GM11168 (cell line): ENCODE data around the gene IL10.
"Not testable (repeated sequence)": the region's sequence is repeated elsewhere in the genome, so short reads cannot be mapped to it uniquely, and the experiment has no call there.

Experiments
- in situ Hi-C: fragments of 300-500 bp; cut with MboI; formaldehyde crosslinking; loops from one replicate; pipeline ENCODE4 v1.12.0; 2022; ENCODE audit warnings: low sequenced_read_pairs; ENCODE audit not compliant: unreplicated experiment

The IL10 gene

DNA sequence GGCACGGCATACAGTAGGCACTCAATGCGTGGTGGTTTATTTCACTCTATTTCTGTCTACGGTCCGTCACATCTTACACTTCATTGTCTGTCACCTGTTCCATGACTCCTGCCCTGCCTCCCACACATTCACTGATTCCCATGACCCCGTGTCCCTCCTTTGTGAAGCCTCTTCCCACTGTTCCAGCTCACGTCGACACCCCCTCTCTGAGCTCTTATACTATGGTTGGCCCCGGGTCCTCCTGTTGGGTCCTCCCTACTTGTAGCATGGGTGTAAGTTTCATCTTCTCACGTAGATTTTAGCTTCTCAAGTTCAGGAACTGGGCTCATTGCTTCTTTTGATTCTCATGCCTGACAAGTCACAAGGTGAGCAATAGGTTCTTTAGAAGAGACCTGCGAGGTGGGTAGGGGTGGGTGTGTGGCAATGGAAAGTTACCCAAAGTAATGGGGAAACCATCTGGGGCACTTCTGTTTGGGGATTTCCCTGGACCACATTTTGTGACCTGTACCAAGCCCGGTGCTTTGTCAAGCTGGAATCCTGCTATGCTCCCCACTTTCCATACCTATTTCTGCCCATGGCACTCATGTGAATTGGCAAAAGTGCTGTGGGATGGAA lies 22.1 kb upstream of the IL10 start:
- in situ Hi-C loops, result no loop called here

DNA sequence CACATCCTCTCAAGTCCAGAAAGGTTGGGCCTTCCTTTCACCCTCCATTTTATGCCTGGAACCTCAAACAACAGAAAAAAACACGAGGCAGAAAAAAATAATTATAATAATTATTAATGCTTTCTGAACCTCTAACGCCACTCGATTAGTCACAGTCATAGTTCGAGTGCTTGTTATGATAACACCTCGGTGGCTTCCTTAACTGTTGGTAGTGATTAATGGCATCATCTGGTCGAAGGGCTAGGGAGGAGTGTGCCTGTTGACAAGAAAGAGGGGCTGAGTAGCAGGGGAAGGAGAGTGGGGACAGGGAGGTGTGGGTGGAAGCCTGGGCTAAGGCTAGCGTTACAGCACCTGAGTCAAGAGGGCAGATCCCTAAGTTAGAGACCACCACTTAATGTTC lies 21.3 kb upstream of the IL10 start:
- in situ Hi-C loops, result no loop called here

DNA sequence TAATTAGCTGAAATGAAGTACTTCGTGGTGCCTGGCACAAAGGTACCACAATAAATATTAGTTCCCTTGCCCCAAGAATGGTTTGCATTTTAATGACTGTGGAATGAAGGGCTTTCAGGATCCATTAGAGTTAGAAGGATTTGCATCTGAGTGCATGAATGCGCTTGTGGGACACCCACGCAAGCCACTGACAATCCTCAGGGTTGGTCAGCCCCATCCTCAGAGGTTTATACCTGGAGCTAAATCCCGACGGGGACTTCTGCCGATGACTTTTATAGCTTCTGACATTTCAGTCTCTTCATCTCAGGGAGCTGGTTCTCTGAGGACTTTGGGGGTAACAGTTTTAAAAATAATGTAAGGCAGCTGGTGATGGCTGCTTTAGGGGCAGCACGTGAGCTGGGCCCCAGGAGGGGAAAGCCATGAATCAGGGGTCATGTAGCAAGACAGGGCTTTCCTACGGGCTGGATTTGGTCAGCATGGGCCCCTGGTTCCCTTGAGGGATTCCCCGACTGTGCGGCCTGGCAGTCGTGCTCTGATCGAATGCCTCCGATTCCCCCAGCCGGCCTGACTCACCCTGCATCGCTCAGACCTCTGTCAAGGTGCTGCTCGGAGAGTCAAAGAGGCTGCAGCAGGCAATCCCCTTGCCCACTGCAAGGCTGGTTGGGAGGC lies 20.8 kb upstream of the IL10 start:
- in situ Hi-C loops, result no loop called here

DNA sequence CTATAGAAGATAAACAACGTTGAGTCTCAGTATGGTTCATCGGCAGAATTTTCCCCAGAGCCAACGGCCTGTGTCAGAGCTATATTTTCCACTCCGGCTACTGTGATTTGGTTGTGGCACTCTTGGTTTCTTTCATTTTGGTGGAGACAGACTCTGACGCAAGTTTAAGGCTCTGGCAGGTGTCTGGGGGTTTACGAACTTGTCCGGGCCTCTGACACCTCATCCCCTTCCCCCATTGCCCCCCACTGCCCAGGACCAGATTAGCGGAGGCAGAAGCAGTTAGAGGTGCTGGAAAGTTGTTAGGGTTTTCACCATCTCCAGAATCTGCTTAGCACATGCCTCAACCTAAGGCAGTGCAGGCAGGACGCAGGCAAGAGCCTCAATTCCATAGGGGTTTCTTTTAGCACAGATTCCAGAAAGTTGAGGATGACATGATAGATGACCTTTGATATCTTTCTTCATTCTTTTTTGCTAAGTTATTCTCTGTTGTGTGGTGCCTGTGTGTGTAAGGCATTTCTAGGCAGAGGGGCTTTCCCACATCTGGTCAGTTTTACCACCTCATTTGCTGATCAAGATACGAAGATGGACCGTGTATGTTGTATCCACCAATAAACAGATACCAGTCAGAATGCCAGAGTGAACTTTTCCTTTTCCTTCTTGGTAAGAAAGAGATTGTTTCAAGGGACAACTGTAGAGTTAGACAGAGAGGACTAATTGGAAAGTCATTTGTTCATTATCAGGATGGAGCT lies 18.4 kb upstream of the IL10 start:
- in situ Hi-C loops, result no loop called here

DNA sequence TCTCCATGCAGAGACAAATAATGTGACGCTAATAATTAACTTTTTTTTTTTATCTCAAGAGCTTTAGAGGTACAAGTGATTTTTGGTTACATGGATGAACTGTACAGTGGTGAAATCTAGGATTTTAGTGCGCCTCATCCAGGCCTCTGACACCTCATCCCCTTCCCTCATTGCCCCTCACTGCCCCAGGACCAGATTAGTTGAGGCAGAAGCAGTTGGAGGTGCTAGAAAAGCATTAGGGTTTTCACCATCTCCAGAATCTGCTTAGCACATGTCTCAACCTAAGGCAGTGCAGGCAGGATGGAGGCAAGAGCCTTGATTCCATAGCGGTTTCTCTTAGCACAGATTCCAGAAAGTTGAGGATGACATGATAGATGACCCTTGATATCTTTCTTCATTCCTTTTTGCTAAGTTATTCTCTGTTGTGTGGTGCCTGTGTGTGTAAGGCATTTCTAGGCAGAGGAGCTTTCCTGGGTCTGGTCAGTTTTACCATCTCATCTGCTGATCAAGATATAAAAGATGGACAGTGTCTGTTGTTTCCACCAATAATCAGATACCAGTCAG lies 16.3 kb upstream of the IL10 start:
- in situ Hi-C loops, result loop anchor here (5.0 kb wide), 1 partner anchor 51 kb away; no protein-coding TSS in a partner anchor

DNA sequence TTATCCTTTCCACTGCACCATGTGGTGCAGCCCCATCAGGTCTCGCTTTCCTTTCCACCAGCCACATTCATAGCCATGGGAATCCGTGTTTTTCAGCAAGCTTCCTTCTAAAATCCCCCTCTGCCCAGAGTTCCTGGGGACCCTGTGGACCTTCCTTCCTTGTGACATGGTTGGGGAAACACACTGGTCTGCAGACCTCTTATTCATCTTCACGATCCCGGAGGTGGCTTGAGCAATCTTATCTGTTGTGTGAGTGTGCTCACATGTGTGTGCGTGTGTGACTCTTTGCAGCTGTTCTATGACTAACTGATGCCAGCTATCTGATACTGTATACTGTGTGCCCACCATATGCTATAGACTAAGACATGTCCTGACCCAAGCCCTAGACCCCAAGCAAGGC lies 15.6 kb upstream of the IL10 start:
- in situ Hi-C loops, result loop anchor here (5.0 kb wide), 1 partner anchor 51 kb away; no protein-coding TSS in a partner anchor

DNA sequence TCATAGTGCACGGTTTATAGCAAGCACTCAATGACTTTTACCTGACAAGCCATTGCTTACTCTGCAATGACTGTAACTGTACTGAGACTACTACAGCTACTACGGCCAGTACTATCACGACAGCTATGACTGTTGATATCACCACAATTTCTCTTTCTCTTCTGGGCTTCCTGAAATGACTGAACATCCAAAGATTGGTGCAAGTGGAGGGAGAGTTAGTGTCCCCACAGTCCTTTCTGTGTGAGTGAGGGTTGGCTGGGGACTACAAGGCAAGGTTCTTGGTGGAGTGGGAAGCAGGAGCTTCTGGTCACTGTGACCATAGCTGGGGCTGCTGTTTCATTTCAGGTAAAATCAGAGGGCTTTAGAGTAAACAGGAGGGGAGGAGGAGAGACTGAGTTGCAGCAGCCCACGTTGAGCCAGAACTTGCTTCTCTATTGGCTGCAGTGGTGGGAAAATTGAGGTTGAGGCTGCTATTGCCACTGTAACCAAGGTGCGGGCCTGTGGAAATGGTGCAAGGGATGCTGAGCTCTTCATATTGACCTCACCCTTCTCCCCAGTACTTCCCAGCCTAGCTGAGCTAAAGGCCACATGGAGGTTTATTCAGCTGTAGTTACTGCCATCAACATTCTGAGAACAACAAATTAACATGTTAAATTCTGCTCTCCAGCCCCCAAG lies 14.1 kb upstream of the IL10 start:
- in situ Hi-C loops, result loop anchor here (5.0 kb wide), 1 partner anchor 49 kb away; no protein-coding TSS in a partner anchor

DNA sequence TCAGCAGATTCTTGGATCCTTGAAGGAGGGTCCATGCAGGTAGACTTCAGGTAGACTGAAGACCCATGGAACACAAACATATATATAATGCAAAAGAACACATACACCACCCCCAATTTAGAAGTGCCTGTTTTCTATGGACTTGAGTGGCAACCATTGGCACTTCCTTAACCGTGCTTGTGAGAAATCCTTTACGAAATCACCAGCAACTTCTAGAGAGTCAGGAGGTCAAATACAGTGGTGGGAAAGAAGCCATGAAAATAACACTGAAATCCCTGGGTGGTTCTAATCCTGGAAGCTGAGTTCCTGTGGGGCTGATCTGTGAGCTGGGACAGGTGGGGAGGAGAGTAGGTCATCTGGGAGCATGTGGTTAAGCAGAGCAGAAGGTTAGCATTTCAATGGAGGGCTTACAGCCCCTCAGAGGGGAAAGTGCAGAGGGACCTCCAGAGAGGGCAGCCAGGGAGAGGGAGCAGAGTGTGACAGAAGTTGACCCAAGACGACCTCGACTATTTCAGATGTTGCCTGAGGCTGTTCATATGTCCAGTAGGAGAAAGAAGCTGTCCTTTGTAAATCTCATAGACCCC lies 13.0 kb upstream of the IL10 start:
- in situ Hi-C loops, result loop anchor here (5.0 kb wide), 1 partner anchor 48 kb away; no protein-coding TSS in a partner anchor

DNA sequence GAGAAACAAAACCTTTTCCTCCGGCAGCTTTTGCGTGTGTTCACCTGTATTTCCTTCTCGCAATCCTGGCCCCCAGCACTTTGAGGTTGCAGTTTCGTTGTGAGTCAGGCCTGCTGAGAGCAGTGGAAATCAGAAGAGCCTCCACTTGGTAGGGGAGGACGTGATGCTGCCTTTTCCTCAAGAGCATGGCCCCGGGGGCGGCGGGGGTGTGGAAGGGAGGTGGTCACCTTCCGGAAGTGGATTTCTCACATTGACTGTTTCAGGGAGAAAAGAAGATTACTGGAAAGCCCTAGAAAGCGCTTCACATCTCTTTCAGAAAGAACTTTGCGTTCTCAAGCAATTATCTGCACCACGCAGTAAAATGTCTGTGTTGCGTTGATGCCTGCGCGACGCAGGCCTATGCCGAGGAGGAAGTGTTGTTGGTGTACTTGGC lies 12.2 kb upstream of the IL10 start:
- in situ Hi-C loops, result no loop called here

DNA sequence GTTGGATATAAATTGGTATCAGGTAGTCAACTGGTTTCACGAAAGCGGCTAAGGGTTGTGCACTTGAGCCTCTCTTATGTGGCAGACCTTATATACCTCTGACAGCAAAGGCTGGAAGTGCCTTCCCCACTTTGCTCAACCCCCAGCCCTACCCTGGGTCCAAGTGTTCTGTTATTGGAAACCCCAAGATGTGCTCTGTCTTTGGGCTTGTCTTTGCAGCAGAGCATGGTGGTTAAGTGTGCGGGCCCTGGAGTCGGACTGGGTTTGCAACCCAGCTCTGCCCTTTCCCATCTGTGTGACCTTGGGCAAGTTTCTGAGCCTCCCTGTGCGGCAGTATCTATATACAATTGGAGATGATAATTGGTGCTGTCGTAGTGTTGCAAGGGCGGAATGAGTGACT lies 11.2 kb upstream of the IL10 start:
- in situ Hi-C loops, result no loop called here

DNA sequence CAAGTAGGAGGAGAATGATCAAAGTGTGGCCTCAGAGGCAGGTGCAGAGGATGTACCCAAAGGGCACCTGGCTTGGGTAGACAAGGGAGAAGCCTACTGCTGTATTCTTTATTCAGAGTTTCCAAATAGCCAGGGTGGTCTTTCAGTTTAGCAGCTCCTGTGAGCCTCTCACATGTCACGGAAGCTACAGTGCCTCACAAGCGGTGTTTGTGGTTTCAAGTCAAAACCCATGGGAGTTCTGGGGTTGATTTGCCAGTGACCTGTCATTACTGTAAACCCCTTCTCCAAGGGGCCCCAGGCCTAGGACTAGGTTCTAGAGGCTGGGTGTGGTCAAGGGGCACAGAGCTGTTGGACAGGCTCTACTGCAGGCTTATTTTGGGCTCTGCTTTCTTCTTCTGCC lies 10.2 kb upstream of the IL10 start:
- in situ Hi-C loops, result no loop called here

DNA sequence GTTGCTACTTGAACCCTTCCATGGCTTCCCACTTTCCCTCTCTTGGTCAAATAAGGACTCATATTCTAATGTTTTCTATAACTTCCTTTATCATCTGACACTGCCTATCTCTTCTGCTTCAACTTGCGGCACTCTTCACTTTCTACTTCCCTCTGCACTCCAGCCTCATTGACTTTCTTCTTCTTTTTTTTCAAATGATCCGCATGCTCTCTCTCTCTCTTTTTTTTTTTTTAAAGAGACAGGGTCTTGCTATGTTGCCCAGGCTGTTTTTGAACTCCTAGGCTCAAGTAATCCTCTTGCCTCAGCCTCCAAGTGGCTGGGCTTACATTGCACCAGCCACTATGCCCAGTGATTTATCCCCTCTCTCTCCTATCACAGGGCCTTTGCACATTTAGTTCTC lies 7.3 kb upstream of the IL10 start:
- in situ Hi-C loops, result no loop called here

DNA sequence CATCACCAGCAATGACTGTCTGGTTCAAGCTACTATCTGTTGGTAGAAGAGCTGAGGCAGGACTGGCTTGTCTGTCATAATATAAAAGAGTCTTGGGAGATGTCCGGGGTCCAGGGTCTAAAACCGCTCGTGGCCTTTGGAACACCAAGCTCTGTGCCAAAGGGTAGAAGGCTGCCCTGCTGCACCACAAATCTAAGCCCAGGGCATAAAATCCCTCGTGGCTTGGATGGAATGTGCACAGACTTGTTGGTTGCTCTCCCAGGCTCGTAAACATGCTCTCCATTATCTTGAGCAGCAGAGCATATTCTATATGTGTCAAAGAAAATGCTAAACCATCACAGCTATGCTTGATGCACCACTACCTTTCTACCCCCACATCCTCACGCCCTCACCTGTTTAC lies 6.6 kb upstream of the IL10 start:
- in situ Hi-C loops, result not testable (repeated sequence)

DNA sequence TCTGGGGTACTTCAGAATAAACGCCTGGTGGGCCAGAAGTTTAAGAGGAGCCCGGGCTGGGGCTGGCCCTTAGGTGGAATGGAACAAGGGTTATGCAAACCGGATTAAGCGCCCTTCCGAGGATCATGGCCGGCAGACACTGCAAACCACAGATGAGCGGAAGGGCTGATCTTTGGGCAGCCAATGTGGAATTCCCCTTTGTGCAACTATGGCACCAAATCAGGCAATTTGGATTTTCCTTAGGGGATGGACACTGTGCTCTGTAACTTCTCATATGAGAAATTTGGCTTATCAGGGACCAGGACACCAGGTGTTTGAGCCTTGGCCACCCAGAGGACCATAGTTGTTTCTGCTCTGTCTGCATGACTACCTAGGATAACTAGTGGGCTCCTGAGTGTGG lies 5.7 kb upstream of the IL10 start:
- in situ Hi-C loops, result no loop called here

DNA sequence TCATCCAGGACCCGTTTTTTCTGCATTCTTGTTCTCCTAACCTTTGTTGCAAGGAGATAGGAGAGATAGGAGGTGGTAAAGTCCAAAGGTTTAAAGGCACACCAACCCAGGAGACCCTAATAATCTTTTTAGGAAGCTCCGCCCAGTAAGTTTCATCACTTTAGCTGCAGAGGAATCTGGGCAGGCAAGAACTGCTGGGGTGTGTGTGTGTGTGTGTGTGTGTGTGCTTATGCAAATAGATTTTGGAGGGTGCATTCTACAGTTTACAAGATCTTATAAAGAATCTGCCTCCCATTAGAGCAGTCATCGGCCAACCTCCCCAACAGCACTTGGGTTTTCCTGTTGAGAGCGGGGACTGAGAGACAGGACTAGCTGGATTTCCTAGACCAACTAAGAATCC lies 3.9 kb upstream of the IL10 start:
- in situ Hi-C loops, result no loop called here

DNA sequence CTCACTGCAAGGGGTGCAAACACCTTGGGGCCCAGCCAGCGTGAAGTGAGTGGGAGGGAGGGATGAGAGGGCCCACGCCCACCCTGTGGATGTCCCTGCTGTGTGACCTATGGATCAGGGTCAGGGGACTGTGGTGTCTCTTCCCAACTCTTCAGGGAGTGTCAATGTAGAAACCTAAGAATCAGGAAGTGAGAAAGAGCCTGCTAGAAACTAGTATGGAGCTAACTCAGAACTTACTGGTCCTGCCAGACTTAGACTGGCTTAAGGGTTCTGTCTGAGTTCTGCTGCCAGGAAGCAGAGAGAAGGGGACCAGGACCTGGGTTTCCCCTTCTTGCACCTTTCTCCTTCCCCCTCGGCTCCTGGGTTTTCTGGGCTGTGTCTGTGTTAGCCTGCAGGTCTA lies 1.8 kb upstream of the IL10 start:
- in situ Hi-C loops, result no loop called here

DNA sequence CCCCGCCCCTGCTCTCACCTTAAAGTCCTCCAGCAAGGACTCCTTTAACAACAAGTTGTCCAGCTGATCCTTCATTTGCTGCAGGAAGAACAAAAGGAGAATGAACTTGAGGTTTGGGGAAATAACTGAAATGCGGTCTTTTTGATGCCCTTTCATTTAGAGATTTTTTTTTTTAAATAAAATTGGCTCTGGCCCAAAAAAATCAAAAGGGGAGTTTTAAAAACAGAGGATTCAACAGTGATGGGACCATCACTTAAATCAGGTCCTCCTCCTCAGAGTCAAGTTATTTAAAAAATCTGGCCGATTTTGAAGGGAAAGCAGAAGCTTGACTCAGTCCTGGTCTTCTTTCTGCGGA lies 979 bp downstream of the IL10 start:
- in situ Hi-C loops, result no loop called here

DNA sequence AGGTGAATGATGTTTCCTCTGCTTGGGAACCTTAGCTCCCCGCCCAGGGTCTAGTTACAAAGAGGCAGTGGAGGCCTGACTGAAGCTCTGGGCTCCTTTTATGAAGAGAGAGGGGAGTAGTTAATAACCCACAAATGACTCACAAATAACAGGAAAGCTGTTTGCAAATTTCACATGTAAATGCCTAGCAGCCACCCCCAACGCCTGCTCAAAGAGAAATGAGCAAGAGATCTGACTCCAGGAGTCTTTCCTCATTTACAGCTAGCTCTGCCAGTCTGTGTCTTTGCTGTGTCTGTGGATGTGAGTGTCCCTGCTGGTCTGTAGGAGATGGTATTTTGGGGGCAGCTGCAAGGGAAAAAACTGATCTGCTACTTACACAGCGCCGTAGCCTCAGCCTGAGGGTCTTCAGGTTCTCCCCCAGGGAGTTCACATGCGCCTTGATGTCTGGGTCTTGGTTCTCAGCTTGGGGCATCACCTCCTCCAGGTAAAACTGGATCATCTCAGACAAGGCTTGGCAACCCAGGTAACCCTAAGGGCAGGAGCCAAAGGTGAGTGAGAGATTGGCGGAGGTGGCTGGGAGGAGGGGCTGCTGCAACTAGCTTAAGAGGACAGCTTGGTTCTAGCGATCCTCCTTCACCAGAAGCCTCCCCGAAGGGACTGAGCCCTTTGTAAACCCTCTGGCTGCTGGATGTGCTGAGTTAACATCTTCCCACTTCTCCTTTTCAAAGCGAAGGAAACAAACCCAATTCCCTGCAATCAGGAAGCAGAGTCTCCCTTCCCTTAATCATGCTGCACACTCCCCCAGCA lies 1.6 kb downstream of the IL10 start, which contains the start of gene IL19:
Gene IL19, plus strand, starts transcription at position 243 of the 807 bp plus-strand sequence. CDS start 65,890 bp downstream, outside the sequence.
- in situ Hi-C loops, result no loop called here

DNA sequence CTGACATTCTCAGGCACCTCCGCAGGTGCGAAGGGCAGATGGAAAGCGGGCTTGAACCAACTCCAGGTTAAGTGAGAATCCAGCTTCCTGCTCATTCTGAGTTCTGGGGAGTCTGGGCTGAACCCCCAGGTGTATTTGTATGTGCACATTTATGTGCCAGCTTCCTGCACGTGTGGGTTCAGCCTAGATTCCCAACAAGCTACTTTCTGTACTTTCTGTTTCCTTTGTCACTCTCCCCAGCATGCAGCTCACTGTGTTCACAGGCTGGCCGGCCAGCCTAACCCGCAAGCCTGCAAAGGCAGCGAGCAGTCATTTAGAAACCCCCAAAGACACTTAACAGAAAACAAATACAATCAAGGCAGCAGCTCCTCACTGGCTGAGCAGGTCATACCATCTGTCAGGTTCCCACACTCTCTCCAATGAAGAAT lies 3.0 kb downstream of the IL10 start:
- in situ Hi-C loops, result no loop called here
